Keratinocyte (primary cell): ENCODE results near the gene ZNF841.

Source experiments
- CTCF ChIP-seq, 3 experiments: IDR thresholded peaks in 1 of 3; conservative IDR thresholded peaks in 1 of 3; optimal IDR thresholded peaks in 1 of 3; 2 replicates in 2 of 3; 3 replicates in 1 of 3; pipeline versions ENCODE3 to v1.5.1; 2011; ENCODE audit warnings: low read length in 3 of 3, mild to moderate bottlenecking in 3 of 3, moderate library complexity in 2 of 3, control low read depth in 1 of 3, inconsistent platforms in 1 of 3; ENCODE audit not compliant: insufficient read depth in 2 of 3; ENCODE audit errors: extremely low read depth in 1 of 3
- EZH2 ChIP-seq: IDR thresholded peaks from one replicate; pipeline ENCODE4 v1.6.1; 2012; ENCODE audit warnings: inconsistent platforms, mild to moderate bottlenecking, low read length, moderate library complexity

DNA sequence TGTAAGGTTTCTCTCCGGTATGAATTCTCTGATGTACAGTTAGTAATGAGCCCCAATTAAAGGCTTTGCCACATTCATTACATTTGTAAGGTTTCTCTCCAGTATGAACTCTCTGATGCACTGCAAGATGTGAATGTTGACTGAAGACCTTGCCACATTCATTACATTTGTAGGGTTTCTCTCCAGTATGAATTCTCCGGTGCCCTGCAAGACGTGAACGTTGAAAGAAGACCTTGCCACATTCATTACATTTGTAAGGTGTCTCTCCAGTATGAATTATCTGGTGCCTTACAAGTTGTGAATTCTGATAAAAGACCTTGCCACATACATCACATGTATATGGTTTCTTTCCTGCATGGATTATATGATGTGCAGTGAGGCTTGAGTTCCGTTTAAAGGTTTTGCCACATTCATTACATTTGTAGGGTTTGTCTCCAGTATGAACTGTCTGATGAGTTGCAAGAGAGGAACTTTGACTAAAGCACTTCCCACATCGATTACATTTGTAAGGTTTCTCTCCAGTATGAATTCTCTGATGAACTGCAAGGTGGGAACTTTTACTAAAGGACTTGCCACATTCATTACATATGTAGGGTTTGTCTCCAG, 29.2 kb downstream of the ZNF841 start:
- TF ChIP-seq CTCF (optimal IDR thresholded peaks at IDR 0.05 in 1 of 3, IDR thresholded peaks at IDR 0.05 in 1 of 3, conservative IDR thresholded peaks at IDR 0.05 in 1 of 3; ENCODE audit: extremely low read depth in 1 of 3, insufficient read depth in 2 of 3, low read length in 3 of 3) = no peak
- TF ChIP-seq EZH2 = no peak
